NB4 (cell line): ENCODE measurements around the gene ZFAND6.

Experiments
- DNase-seq: peaks from one replicate; pipeline ENCODE4 v3.0.0; 2010; ENCODE audit warnings: low read depth
- H3K4me3 ChIP-seq: one replicate; pipeline ENCODE4 v1.5.1; 2011; ENCODE audit warnings: mild to moderate bottlenecking, low read depth, low read length, moderate library complexity
- MYC ChIP-seq: IDR thresholded peaks from 2 replicates; pipeline ENCODE4 v1.6.1; 2011; ENCODE audit warnings: low read depth, low read length
- POLR2A ChIP-seq: IDR thresholded peaks from 2 replicates; pipeline ENCODE4 v1.6.1; 2011; ENCODE audit warnings: mild to moderate bottlenecking; ENCODE audit not compliant: insufficient read length; ENCODE audit errors: extremely low read depth
- TF ChIP-seq, protein P1 (sequence below): IDR thresholded peaks from one replicate; pipeline ENCODE4 v1.5.1; 2012; ENCODE audit warnings: low read depth, low read length
- TF ChIP-seq, protein P2 (sequence below): IDR thresholded peaks from 2 replicates; pipeline ENCODE4 v1.6.1; 2011; ENCODE audit warnings: low read depth, low read length

The ZFAND6 gene

DNA sequence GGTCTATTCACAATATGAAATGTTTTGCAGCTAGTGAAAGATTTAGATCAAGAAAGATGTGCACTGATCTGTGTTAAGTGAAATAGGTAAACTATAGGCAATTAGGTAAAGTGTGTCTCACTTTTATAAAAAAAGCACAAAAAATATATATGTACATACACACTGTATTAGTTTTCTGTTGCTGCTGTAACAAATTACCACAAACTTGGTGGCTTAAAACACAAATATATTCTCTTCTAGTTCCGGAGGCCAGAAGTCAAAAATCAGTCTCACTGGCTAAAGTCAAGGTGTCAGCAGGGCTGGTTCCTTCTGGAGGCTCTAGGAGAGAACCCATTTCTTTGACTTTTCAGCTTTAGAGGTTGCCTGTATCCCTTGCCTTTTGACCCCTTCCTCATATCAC, 104.4 kb downstream of the ZFAND6 start:
- DNase-seq: no peak
- TF ChIP-seq POLR2A (no peak), MYC (no peak)
- TF ChIP-seq, protein P1, sequence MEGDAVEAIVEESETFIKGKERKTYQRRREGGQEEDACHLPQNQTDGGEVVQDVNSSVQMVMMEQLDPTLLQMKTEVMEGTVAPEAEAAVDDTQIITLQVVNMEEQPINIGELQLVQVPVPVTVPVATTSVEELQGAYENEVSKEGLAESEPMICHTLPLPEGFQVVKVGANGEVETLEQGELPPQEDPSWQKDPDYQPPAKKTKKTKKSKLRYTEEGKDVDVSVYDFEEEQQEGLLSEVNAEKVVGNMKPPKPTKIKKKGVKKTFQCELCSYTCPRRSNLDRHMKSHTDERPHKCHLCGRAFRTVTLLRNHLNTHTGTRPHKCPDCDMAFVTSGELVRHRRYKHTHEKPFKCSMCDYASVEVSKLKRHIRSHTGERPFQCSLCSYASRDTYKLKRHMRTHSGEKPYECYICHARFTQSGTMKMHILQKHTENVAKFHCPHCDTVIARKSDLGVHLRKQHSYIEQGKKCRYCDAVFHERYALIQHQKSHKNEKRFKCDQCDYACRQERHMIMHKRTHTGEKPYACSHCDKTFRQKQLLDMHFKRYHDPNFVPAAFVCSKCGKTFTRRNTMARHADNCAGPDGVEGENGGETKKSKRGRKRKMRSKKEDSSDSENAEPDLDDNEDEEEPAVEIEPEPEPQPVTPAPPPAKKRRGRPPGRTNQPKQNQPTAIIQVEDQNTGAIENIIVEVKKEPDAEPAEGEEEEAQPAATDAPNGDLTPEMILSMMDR: no peak
- TF ChIP-seq, protein P2, sequence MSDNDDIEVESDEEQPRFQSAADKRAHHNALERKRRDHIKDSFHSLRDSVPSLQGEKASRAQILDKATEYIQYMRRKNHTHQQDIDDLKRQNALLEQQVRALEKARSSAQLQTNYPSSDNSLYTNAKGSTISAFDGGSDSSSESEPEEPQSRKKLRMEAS: no peak
- H3K4me3 ChIP-seq: no peak overlapping the region

DNA sequence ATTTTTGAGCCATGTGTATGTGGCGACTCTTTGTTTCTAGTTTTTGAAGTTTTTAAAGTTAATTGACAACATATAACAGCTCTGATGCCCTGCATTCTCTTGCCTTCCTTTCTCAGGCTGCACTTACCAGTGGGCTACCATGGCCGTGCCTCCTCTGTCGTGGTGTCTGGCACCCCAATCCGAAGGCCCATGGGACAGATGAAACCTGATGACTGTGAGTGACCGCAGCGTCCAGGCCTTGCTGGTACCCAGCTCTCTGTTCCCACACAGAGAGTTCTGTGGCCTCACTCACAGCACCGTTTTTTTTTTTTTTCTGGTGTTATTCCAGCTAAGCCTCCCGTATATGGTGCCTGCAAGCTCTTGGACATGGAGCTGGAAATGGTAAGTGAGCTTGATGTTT, 108.5 kb downstream of the ZFAND6 start:
- H3K4me3 ChIP-seq: no peak overlapping the region
- TF ChIP-seq POLR2A (no peak), MYC (no peak)
- TF ChIP-seq, protein P1: no peak
- TF ChIP-seq, protein P2: no peak
- DNase-seq: no peak

DNA sequence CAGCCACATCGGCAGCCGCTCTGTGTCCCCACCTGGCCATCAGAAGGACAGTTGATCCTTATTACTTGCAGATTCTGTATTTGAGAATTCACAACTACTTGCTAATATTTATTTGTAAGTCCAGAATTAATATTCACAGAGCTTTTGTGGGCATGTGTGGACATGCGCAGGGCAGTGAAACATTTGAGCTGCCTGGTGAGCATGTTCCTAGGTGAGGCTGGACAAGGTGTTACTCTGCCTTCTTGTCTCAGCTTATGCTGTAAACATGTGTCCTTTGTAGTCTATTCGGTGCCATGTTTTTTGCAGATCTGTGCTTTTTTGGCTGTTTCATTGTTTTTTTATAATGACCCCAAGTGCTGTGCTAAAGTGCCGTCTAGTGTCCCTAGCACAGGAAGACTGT, 108.9 kb downstream of the ZFAND6 start:
- DNase-seq: no peak
- TF ChIP-seq MYC (no peak), POLR2A (no peak)
- TF ChIP-seq, protein P2: no peak
- TF ChIP-seq, protein P1: no peak
- no peak overlapping the region for H3K4me3 ChIP-seq

DNA sequence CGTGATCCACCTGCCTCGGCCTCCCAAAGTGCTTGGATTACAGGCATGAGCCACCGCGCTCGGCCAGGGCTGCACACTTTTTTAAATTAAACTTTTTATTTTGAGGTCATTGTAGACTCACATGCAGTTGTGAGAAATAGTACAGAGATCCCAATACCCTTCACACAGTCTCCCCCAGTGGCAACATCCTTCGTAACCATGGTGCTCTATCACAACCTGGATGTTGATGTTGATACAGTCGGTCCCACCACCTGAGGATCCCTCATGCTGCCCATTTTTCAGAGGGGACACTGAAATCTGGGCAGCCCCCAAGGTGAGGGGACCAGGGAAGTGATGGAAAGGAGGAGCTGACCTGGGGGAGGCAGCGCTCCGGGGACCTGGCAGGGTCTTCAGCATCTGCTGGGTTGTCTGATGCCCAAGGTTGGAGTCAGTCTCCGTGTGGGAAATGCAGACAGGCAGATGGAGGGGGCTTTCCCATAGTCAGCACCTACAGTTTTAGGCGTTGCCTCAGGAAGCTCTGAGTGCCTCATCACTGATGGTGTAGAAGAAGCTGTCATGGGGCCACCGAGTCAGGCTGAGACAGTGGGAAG, 110.4 kb downstream of the ZFAND6 start:
- H3K4me3 ChIP-seq: no peak overlapping the region
- no peak for DNase-seq
- TF ChIP-seq, protein P1: no peak
- TF ChIP-seq MYC (no peak), POLR2A (no peak)
- TF ChIP-seq, protein P2: no peak

DNA sequence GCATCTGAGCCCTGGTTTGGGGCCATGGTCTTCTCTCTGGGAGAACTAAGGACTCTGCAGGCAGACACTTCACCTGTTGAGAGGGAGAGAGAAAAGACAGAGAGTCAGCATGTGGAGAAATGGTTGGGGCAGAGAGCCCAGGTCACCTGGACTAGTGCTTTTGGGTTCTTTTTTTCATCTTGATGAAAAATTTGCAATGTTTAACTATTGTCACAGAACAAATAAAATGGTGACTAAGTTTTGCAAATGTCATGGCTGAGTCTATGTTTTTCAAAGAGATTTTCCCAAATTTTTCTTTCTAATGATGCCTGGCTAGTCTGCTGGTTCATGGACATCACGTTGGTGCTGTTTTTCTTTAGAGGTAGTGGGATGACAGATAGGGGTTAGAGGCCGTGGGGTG, 111.1 kb downstream of the ZFAND6 start:
- no peak for DNase-seq
- no peak for TF ChIP-seq MYC
- TF ChIP-seq, protein P1: no peak
- TF ChIP-seq, protein P2: no peak
- no peak for TF ChIP-seq POLR2A
- H3K4me3 ChIP-seq: no peak overlapping the region

DNA sequence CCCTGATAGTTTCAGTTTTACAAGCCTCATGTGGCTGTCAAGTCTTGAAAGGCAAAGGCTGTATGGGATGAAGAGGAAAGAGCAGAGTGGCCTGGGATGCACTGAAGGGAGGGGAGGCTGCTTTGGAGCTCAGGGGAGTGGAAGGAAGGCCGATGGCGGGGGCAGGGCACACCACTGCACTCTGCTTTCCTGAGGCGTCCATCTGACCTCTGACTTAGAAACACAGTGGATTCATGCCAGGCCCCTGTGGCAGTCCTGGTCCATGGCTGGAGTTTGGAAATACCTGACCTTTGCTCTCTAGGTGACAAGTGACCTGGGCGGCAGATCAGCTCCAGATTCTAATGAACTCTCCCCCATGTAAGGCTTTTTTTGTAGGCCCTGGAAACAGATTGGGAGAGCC, 112.3 kb downstream of the ZFAND6 start:
- no peak for DNase-seq
- no peak overlapping the region for H3K4me3 ChIP-seq
- TF ChIP-seq MYC: no peak
- TF ChIP-seq, protein P1: no peak
- no peak for TF ChIP-seq POLR2A
- TF ChIP-seq, protein P2: no peak
